HG03354 (cell line): ENCODE results near the gene GOLPH3L.
"Not testable (repeated sequence)": the region's sequence is repeated elsewhere in the genome, so short reads cannot be mapped to it uniquely, and the experiment has no call there.

Experiments
- ATAC-seq: cut with Tn5 transposase; IDR thresholded peaks from one replicate; pipeline ENCODE4 v1.9.1; 2021; ENCODE audit warnings: mild to moderate bottlenecking; ENCODE audit not compliant: unreplicated experiment, poor library complexity, severe bottlenecking

GOLPH3L gene

DNA sequence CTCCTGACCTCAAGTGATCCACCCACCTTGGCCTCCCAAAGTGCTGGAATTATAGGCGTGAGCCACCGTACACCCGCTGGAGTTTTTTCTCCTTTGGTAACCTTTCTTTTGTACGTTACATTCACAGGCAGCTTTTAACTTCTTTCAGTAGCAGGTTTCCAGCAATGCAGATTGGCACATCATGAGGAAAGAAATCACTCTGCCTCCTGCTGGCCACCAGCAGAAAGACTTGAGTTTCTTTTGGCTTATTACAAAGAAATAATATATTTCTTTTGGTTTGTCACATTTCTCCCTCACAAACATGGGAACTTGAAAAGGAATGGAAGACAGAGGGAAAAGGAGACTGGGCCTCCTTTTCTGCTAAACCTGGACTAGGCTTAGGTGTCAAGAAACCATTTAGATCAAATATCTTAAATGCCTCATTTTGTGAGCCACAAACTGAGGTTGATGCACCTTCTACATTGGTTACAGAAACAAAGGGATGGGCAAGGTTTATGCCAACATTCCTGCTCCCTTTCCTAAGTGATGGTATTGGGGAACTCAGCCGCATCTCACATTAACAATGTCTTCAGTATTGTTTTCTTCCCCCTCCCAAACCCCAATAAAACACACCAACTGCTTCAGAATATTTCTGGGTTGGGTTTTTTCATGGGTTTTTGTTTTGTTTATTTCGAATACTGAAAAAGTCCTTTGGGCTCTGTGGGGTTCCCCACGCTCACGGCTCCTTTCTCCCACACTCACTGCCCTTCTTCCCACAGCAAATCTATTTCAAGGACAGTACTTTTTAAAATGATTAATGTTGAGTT, 75.3 kb downstream of the GOLPH3L start:
- ATAC-seq = no peak

- ATAC-seq = no peak
Observed at GRCh38 chr1:150620919-150621318, 76.0 kb downstream of the GOLPH3L start.

GRCh38 chr1:150619576-150620509, 77.1 kb downstream of the GOLPH3L start:
- no peak for ATAC-seq

DNA sequence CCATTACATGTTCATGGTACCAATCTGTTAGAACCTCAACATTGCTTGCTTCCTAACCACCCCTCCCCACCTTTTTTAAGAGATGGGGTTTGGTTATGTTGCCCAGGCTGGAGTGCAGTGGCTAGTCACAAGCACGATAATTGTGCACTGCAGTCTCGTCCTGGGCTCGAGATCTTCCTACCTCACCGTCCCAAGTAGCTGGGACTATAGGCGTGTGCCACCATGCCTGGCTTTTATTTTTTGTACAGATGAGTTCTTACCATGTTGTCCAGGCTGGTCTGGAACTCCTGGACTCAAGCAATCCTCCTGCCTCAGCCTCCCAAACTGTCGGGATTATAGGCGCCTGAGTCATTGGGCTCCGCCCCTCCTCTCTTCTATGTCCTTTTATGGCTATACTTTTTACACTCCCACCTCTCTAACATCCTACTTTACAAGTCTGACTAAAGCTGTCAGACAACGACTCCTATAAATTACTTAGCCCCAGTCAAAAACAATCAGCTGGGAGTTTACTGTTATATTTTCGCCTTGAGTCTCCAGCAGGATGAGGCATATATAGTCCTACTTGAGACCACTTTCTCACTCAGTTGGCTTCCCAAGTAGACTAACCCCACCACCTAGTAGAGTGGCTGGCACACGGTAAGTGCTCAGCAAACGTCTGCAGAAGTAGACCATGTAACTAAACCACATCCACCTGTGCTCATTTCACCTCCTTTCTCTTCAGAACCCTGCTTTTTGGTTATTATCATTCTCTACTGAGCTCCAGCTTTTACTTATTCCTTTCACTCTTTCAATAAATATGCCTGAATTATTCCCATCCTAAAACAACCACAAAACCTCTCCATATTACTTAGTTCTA, 81.4 kb downstream of the GOLPH3L start:
- no peak for ATAC-seq

GRCh38 chr1:150613061-150613920, 83.7 kb downstream of the GOLPH3L start:
- ATAC-seq = no peak

GRCh38 chr1:150612014-150612345, 85.0 kb downstream of the GOLPH3L start:
- ATAC-seq = no peak

GRCh38 chr1:150610576-150610975, 86.4 kb downstream of the GOLPH3L start:
- no peak for ATAC-seq

DNA sequence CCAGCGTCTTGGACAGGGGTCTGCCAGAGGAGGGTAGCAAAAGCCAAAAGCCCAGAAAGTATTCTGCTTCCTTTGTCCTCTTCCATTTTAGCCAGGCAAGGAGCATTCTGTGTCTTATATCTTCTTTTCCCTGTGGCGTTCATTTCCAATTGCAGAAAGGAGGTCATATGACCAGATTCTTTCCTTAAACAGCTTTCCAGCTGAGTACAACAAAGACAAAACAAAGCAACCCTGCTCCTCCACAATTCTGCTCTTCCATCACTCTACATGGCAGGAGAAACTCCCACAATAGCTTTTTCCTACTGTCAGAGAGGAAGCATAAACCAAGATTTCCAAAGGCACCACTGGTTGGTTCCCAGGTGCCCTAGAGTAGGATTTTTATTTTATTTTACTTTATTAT, 87.2 kb downstream of the GOLPH3L start:
- no peak for ATAC-seq

DNA sequence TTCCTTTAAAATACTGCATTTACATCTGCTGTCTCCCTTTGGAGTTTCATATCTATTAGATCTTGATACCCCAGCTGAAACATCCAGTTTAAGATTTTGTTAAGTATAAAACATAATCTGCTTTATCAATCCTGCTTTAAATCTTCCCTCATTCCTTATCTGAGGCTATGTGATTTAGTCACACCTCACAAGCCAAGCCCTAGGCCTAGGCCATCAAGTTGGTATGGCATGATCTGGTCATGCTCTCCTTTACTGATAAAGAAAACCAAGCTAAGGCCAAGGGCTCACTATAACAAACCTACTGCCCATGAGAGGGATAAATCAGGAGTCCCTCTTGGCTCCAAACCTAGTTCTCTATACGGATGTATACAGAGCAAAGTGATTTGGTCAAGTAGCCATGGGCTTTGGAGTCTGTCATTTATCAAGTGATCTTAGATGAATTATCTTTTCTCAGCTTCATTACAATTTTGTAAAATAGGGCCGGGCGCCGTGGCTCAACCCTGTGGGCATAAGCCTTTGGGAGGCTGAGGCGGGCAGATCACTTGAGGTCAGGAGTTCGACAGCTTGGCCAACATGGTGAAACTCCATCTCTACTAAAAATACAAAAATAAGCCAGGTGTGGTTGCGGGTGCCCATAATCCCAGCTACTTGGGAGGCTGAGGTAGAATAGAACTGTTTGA, 90.4 kb downstream of the GOLPH3L start:
- no peak for ATAC-seq

- not testable (repeated sequence) for ATAC-seq
Observed at GRCh38 chr1:150605451-150605731, 91.6 kb downstream of the GOLPH3L start.

- ATAC-seq = no peak
Observed at GRCh38 chr1:150604226-150604588, 92.7 kb downstream of the GOLPH3L start.

- no peak for ATAC-seq
Observed at GRCh38 chr1:150603711-150604110, 93.2 kb downstream of the GOLPH3L start.

DNA sequence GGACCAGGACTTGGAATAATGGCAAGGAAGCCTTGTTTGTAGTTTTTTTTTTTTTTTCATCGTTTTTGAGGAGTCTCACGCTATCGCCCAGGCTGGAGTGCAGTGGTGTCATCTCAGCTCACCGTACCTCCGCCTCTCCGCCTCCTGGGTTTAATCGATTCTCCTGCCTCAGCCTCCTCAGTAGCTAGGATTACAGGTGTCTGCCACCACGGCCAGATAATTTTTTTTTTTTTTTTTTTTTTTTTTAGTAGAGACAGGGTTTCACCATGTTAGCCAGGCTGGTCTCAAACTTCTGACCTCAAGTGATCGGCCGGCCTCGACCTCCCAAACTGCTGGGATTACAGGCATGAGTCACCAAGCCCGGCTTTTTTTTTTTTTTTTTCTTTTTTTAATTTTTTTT, 94.6 kb downstream of the GOLPH3L start:
- ATAC-seq = not testable (repeated sequence)

DNA sequence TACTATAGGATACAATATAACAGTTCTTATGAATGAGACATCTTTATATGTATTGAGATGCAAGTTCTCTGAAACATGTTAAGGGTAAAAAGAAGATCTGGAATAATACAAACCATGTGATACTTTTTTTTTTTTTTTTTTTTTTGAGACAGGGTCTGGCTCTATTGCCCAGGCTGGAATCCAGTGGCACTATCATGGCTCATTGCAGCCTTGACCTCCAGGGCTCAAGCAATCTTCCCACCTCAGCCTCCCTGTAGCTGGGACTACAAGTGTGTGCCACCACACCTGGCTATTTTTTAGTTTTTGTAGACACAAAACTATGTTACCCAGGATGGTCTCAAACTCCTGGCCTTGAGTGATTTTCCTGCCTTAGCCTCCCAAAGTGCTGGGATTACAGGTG, 95.4 kb downstream of the GOLPH3L start:
- no peak for ATAC-seq

- ATAC-seq = not testable (repeated sequence)
Observed at GRCh38 chr1:150598346-150598745, 98.6 kb downstream of the GOLPH3L start.

DNA sequence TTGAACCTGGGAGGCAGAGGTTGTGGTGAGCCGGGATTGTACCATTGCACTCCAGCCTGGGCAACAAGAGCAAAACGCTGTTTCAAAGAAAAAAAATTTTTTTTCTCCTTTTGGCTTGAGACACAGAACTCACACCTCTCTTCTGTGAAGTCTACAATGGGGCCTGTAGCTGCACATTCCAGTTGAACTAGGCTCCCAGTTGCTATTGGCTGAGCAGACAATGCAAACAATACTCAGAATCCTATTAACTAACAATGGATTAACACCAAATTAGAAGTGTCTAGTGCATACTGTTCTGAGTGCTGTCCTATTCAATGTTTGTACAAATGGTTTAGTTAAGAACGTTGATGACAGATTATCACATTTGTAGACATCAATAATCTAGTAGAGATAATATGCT, 100.0 kb downstream of the GOLPH3L start:
- ATAC-seq = no peak
